GM12801 (cell line): ENCODE data around the gene SMR3A.

Source experiments
- TF ChIP-seq, protein P1 (sequence below): IDR thresholded peaks from one replicate; pipeline ENCODE4 v1.5.1; 2011; ENCODE audit warnings: control low read depth; ENCODE audit not compliant: insufficient read length; ENCODE audit errors: extremely low read depth

Gene SMR3A

DNA sequence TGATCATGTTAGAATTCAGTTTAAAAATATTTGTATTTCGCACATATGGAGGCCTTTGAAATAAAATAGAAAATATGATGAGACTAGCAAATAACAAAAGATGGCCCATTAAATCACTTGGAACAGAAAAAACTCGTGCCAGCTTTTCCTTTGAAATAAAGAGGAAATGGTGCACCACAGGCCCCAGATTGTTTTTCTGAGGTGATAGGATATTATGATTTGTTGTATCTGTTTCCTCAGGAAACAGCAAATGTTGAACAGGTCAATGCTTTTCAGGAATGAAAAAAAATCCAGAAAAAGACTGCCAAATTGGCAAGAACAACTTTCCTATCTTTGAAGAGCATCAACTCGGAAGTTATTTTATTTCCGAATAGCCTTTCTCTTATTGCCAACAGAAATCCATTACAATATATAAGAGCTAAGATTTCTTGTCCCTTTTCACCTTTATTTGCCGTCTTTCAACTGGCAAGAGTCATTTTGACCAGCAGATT is 22.2 kb downstream of the SMR3A start, which contains the start of gene SMR3B:
Gene SMR3B (plus strand): TSS at position 441 of the 491 bp plus-strand sequence. CDS start 1,380 bp downstream, outside the sequence.
- TF ChIP-seq, protein P1, sequence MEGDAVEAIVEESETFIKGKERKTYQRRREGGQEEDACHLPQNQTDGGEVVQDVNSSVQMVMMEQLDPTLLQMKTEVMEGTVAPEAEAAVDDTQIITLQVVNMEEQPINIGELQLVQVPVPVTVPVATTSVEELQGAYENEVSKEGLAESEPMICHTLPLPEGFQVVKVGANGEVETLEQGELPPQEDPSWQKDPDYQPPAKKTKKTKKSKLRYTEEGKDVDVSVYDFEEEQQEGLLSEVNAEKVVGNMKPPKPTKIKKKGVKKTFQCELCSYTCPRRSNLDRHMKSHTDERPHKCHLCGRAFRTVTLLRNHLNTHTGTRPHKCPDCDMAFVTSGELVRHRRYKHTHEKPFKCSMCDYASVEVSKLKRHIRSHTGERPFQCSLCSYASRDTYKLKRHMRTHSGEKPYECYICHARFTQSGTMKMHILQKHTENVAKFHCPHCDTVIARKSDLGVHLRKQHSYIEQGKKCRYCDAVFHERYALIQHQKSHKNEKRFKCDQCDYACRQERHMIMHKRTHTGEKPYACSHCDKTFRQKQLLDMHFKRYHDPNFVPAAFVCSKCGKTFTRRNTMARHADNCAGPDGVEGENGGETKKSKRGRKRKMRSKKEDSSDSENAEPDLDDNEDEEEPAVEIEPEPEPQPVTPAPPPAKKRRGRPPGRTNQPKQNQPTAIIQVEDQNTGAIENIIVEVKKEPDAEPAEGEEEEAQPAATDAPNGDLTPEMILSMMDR, result no peak

DNA sequence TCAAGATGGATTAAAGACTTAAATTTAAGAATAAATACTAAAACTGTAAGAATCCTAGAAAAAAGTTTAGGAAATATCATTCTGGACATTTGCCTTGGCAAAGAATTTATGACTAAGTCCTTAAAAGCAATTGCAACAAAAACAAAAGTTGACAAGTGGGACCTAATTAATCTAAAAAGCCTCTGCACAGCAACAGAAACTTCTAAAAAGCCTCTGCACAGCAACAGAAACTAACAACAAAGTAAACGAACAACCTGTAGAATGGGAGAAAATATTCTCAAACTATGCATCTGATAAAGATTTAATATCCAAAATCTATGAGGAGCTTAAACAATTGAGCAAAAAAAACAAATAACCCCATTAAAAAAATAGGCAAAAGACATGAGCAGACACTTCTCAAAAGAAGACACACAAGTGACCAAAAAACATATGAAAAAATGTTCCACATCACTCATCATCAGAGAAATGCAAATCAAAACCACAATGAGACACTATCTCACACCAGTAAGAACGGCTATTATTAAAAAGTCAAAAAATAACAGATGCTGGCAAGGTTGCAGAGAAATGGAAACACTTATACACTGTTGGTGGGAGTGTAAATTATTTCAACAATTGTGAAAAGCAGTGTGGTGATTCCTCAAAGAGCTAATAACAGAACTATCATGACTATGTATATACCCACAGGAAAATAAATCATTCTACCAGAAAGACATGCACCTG is 31.7 kb downstream of the SMR3A start:
- TF ChIP-seq, protein P1, result no peak

DNA sequence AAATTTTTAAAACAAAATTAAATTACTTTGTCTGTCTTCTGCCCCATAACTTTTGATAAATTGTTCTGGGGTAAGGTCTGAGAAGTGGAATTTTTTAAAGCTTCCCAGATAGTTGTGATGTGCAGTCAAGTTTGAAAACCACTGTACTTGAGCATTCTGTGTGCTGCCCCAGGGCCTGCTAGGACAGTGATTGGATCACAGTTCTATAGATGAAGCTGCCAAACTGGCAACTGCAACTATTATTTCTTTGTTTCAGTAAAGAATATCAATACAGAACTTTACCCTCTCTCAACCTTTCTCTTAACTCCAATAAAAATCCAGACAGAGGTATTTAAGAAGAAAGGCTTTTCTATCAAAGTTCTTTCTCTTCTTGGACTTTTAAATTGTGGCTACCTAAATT is 37.0 kb downstream of the SMR3A start, which contains the start of gene OPRPN:
Gene OPRPN (plus strand): TSS at position 361 of the 400 bp plus-strand sequence. CDS start 1,346 bp downstream, outside the sequence.
- TF ChIP-seq, protein P1, result no peak

DNA sequence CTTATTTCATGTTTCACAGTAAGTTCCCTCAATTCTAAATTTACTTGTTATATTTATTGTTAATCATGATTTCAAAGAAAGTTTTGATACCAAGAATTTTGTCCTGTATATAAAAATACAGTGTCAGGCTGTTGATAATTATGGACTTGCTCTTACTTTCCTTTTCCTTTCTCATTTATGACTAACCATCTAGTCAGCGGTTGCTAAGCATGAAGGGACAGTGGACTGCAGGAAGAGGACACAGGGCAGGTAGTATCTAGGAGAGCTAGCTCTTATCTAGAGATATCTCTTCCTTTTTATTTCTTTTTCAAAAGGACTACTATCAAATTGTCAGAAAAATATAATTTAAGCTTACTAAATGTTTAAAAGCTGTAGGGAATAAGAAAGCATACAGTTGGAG is 38.8 kb downstream of the SMR3A start:
- TF ChIP-seq, protein P1, result no peak

DNA sequence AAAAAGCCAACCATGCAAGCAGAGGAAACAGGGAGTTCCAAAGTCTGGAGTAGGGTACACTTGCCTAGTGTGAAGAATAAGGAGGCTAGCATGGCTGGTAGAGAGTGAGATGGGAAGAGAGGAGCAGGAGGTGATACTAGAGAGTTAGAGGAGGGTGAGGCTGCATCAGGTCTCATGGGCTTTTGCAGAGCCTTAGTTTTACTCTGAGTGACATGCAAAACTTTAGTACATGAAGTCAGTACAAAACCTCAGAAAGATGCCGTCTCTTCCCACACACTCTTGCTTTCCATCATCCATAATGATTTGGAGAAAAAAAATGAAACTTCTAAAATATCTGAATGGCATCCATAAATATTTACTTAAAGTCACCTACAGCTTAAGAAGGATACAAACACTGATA is 42.2 kb downstream of the SMR3A start:
- TF ChIP-seq, protein P1, result no peak

DNA sequence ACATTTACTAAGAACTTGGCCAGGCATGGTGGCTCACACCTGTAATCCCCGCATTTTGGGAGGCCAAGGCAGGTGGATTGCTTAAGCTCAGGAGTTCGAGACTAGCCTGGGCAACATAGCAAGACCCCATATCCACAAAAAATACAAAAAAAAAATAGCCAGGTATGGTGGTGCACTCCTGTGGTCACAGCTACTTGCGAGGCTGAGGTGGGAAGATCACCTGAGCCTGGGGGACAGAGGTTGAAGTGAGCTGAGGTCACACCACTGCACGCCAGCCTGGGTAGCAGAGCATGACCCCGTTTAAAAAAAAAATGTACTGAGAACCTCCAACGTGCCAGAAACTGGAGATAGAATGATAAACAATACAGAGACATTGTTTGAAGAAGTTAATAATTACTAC is 45.2 kb downstream of the SMR3A start:
- TF ChIP-seq, protein P1, result no peak
